Measurements from ENCODE around the gene PTPRN2. TPM values are rescaled to one million over a fixed set of nuclear protein-coding genes. Genes with fewer than 3 reads are reported as not detected.
A peak's percentile ranks its signal among the peaks of the same experiment; 100 is the strongest.

The PTPRN2 gene
- total and polyA plus RNA-seq, 2 donors from 2014 or later: 4.8 to 6.2 TPM

GRCh38 chr7:157845203-157845835, 742.3 kb downstream of the PTPRN2 start:
- peak in 2 of 5 donors; percentile 17 to 31 for DNase-seq
- intact Hi-C loops (cut with DNase I): no loop called here
- Histone ChIP-seq H3K27me3 (ENCODE audit: control insufficient read depth, insufficient read depth, low read length) (no peaks in the 10 kb centered on the region), H3K27ac (ENCODE audit: low read depth in 2 of 2, low read length in 2 of 2) (no peak overlapping the region), H3K36me3 (ENCODE audit: control insufficient read depth in 2 of 3, insufficient read depth in 3 of 3, low read length in 3 of 3) (no peaks in the 10 kb centered on the region), H3K4me1 (ENCODE audit: control insufficient read depth in 2 of 3, insufficient read depth in 2 of 3, low read depth in 1 of 3, low read length in 3 of 3) (no peaks in the 10 kb centered on the region), H3K9me3 (ENCODE audit: control insufficient read depth in 2 of 3, insufficient read depth in 1 of 3, low read length in 3 of 3) (no peaks in the 10 kb centered on the region), H3K4me3 (ENCODE audit: low read length in 3 of 3) (no peak overlapping the region), H3K9ac (ENCODE audit: low read length in 3 of 3) (no peak overlapping the region)
- no peak for FAIRE-seq
- no peak for TF ChIP-seq CTCF (IDR thresholded peaks at IDR 0.05; ENCODE audit: borderline replicate concordance, extremely low read depth, insufficient read depth)

- Histone ChIP-seq H3K9me3 (ENCODE audit: control insufficient read depth in 2 of 3, insufficient read depth in 1 of 3, low read length in 3 of 3) (peaks cover 0 to 5% (median 0%) of the 10 kb centered on the region in 3 donors), H3K27ac (ENCODE audit: low read depth in 2 of 2, low read length in 2 of 2) (no peak overlapping the region), H3K4me1 (ENCODE audit: control insufficient read depth in 2 of 3, insufficient read depth in 2 of 3, low read depth in 1 of 3, low read length in 3 of 3) (no peaks in the 10 kb centered on the region), H3K36me3 (ENCODE audit: control insufficient read depth in 2 of 3, insufficient read depth in 3 of 3, low read length in 3 of 3) (peaks cover 0 to 2% (median 0%) of the 10 kb centered on the region in 3 donors), H3K27me3 (ENCODE audit: control insufficient read depth, insufficient read depth, low read length) (no peaks in the 10 kb centered on the region), H3K4me3 (ENCODE audit: low read length in 3 of 3) (no peak overlapping the region), H3K9ac (ENCODE audit: low read length in 3 of 3) (no peak overlapping the region)
- intact Hi-C loops (cut with DNase I): no loop called here
- FAIRE-seq: no peak
- peak in 1 of 5 donors; percentile 22 for DNase-seq
- no peak for TF ChIP-seq CTCF (IDR thresholded peaks at IDR 0.05; ENCODE audit: borderline replicate concordance, extremely low read depth, insufficient read depth)
Measured at GRCh38 chr7:157844611-157845010, 743.0 kb downstream of the PTPRN2 start.

GRCh38 chr7:157844141-157844540, 743.5 kb downstream of the PTPRN2 start:
- H3K9me3 ChIP-seq (ENCODE audit: control insufficient read depth in 2 of 3, insufficient read depth in 1 of 3, low read length in 3 of 3): peaks cover 0 to 5% (median 0%) of the 10 kb centered on the region in 3 donors
- intact Hi-C loops (cut with DNase I): no loop called here
- FAIRE-seq (no peak), DNase-seq (no peak)
- no peaks in the 10 kb centered on the region for H3K4me1 ChIP-seq (ENCODE audit: control insufficient read depth in 2 of 3, insufficient read depth in 2 of 3, low read depth in 1 of 3, low read length in 3 of 3)
- no peak overlapping the region for H3K9ac ChIP-seq (ENCODE audit: low read length in 3 of 3)
- peaks cover 0 to 2% (median 0%) of the 10 kb centered on the region in 3 donors for H3K36me3 ChIP-seq (ENCODE audit: control insufficient read depth in 2 of 3, insufficient read depth in 3 of 3, low read length in 3 of 3)
- H3K27me3 ChIP-seq (ENCODE audit: control insufficient read depth, insufficient read depth, low read length): no peaks in the 10 kb centered on the region
- no peak overlapping the region for H3K27ac ChIP-seq (ENCODE audit: low read depth in 2 of 2, low read length in 2 of 2)
- no peak for TF ChIP-seq CTCF (IDR thresholded peaks at IDR 0.05; ENCODE audit: borderline replicate concordance, extremely low read depth, insufficient read depth)
- no peak overlapping the region for H3K4me3 ChIP-seq (ENCODE audit: low read length in 3 of 3)

All from kidney (tissue), 14 donors.